Spinal cord (tissue), 4 donors: ENCODE results near the gene TMF1. TPM values are rescaled to one million over a fixed set of nuclear protein-coding genes. Genes with fewer than 3 reads are reported as not detected.

ENCODE experiments used
- polyA plus RNA-seq, 2 donors: library from polyadenylated mRNA; unstranded; fragments of 120-200 nt; gene quantifications; one replicate each; pipeline ENCODE4 v1.2.1, GENCODE V29; 2013; ENCODE audit not compliant: insufficient read length in 2 of 2
- small RNA-seq: library from RNA; depleted of rRNA; stranded (forward); fragments of <200 nt; gene quantifications from one replicate; pipeline ENCODE3, GENCODE V24; 2014; ENCODE audit warnings: low replicate concordance
- total RNA-seq, 2 donors: library from RNA; depleted of rRNA in 1 of 2; stranded (reverse); fragments of 120-200 nt in 1 of 2; fragments of >200 nt in 1 of 2; gene quantifications; one replicate each; pipeline versions ENCODE4 v1.2.3 to v1.2.4, GENCODE V29; 2013 to 2014

TMF1 gene
- total and polyA plus RNA-seq, 4 donors, result 17.9 to 46.5 (median 33.5) TPM

Small RNA genes lying within 50 kb of the gene (small RNA-seq; reads per million reads assigned to genes)
- gene MIR3136, result not detected

Other genes starting within 250 kb of the TMF1 start
- gene TAFA4, start 119.8 kb downstream of the TMF1 start, total RNA-seq, result 1 to 10 TPM in 1 of 2 donors, under 1 TPM in 1; 0.50 to 2.7 TPM
- 1 to 10 TPM; 1.4 to 1.5 TPM for gene TAFA4, start 119.8 kb downstream of the TMF1 start, polyA plus RNA-seq
- gene EOGT, start 38.6 kb downstream of the TMF1 start, total RNA-seq, result 10 to 100 TPM; 15.5 to 19.3 TPM
- gene EOGT, start 38.6 kb downstream of the TMF1 start, polyA plus RNA-seq, result 10 to 100 TPM in 1 of 2 donors, 1 to 10 TPM in 1; 7.6 to 11.0 TPM
- gene UBA3, start 28.0 kb upstream of the TMF1 start, total RNA-seq, result 100 to 1,000 TPM in 1 of 2 donors, 10 to 100 TPM in 1; 63.4 to 119 TPM
- gene UBA3, start 28.0 kb upstream of the TMF1 start, polyA plus RNA-seq, result 10 to 100 TPM; 77.4 to 83.9 TPM
- 100 to 1,000 TPM; 101 to 124 TPM for gene ARL6IP5, start 32.6 kb upstream of the TMF1 start, total RNA-seq
- 100 to 1,000 TPM; 129 to 160 TPM for gene ARL6IP5, start 32.6 kb upstream of the TMF1 start, polyA plus RNA-seq
- under 1 TPM; 0.28 to 0.50 TPM for gene LMOD3, start 70.3 kb upstream of the TMF1 start, total RNA-seq
- gene LMOD3, start 70.3 kb upstream of the TMF1 start, polyA plus RNA-seq, result under 1 TPM; 0.29 to 0.47 TPM